IMR-90 (cell line): Measurements from ENCODE around the gene LRP1B.

ENCODE experiments used
- CEBPB ChIP-seq: IDR thresholded peaks from 2 replicates; pipeline ENCODE4 v1.6.1; 2012; ENCODE audit warnings: low read depth, low read length, improper control_type of control experiment
- CTCF ChIP-seq: conservative IDR thresholded peaks from 2 replicates; pipeline ENCODE4 v1.5.1; 2012; ENCODE audit warnings: mild to moderate bottlenecking, low read depth, low read length, improper control_type of control experiment
- MAFK ChIP-seq: IDR thresholded peaks from 2 replicates; pipeline ENCODE4 v1.6.1; 2012; ENCODE audit warnings: low read depth, low read length, improper control_type of control experiment
- POLR2A ChIP-seq: IDR thresholded peaks from 2 replicates; pipeline ENCODE4 v1.6.1; 2012; ENCODE audit warnings: mild to moderate bottlenecking, low read depth, low read length
- RCOR1 ChIP-seq: IDR thresholded peaks from 2 replicates; pipeline ENCODE4 v1.6.1; 2012; ENCODE audit warnings: mild to moderate bottlenecking, low read length, improper control_type of control experiment; ENCODE audit not compliant: insufficient replicate concordance
- RFX5 ChIP-seq: IDR thresholded peaks from 2 replicates; pipeline ENCODE4 v1.8.0; 2012; ENCODE audit warnings: low read depth, mild to moderate bottlenecking, low read length, moderate library complexity
- SMC3 ChIP-seq: fragments of 150-350 bp; IDR thresholded peaks from 2 replicates; pipeline ENCODE4 v1.6.1; 2016; ENCODE audit warnings: low read depth, mild to moderate bottlenecking, antibody characterized with exemption, low read length, moderate library complexity

GRCh38 chr2:141068053-141068682 is 1062.6 kb downstream of the LRP1B start:
- no peak for TF ChIP-seq POLR2A
- no peak for TF ChIP-seq CTCF
- TF ChIP-seq RFX5, result no peak
- no peak for TF ChIP-seq MAFK
- TF ChIP-seq RCOR1, result no peak
- TF ChIP-seq CEBPB, result no peak
- no peak for TF ChIP-seq SMC3
